ENCODE data around the gene AGAP1.
"Not testable (repeated sequence)": the region's sequence is repeated elsewhere in the genome, so short reads cannot be mapped to it uniquely, and the experiment has no call there.

The AGAP1 gene

GRCh38 chr2:236123716-236124115 lies 629.9 kb downstream of the AGAP1 start:
- no peak for DNase-seq (ENCODE audit: low read depth in 3 of 3)

- no peak for DNase-seq (ENCODE audit: low read depth in 3 of 3)
These were observed 630.5 kb downstream of the AGAP1 start for GRCh38 chr2:236124182-236124893.

- no peak for DNase-seq (ENCODE audit: low read depth in 3 of 3)
These were observed 631.7 kb downstream of the AGAP1 start for GRCh38 chr2:236125541-236125940.

- DNase-seq (ENCODE audit: low read depth in 3 of 3) = no peak
These were observed 633.2 kb downstream of the AGAP1 start for GRCh38 chr2:236127010-236127409.

GRCh38 chr2:236128321-236128720 lies 634.5 kb downstream of the AGAP1 start:
- DNase-seq (ENCODE audit: low read depth in 3 of 3) = no peak

GRCh38 chr2:236129935-236130334 lies 636.1 kb downstream of the AGAP1 start:
- no peak for DNase-seq (ENCODE audit: low read depth in 3 of 3)

GRCh38 chr2:236130349-236130998 lies 636.6 kb downstream of the AGAP1 start:
- DNase-seq (ENCODE audit: low read depth in 3 of 3) = no peak

GRCh38 chr2:236131073-236131692 lies 637.3 kb downstream of the AGAP1 start:
- DNase-seq (ENCODE audit: low read depth in 3 of 3) = no peak

GRCh38 chr2:236133410-236134012 lies 639.7 kb downstream of the AGAP1 start:
- DNase-seq (ENCODE audit: low read depth in 3 of 3) = no peak

GRCh38 chr2:236136538-236136937 lies 642.7 kb downstream of the AGAP1 start:
- no peak for DNase-seq (ENCODE audit: low read depth in 3 of 3)

- DNase-seq (ENCODE audit: low read depth in 3 of 3) = no peak
These were observed 643.2 kb downstream of the AGAP1 start for GRCh38 chr2:236137066-236137465.

GRCh38 chr2:236141616-236142015 lies 647.8 kb downstream of the AGAP1 start:
- not testable (repeated sequence) for DNase-seq (ENCODE audit: low read depth in 3 of 3)

GRCh38 chr2:236143811-236144210 lies 650.0 kb downstream of the AGAP1 start:
- no peak for DNase-seq (ENCODE audit: low read depth in 3 of 3)

GRCh38 chr2:236146436-236146835 lies 652.6 kb downstream of the AGAP1 start:
- no peak for DNase-seq (ENCODE audit: low read depth in 3 of 3)

- no peak for DNase-seq (ENCODE audit: low read depth in 3 of 3)
These were observed 661.6 kb downstream of the AGAP1 start for GRCh38 chr2:236155406-236155805.

GRCh38 chr2:236156095-236156859 lies 662.4 kb downstream of the AGAP1 start:
- DNase-seq (ENCODE audit: low read depth in 3 of 3) = no peak

- DNase-seq (ENCODE audit: low read depth in 3 of 3) = no peak
These were observed 663.0 kb downstream of the AGAP1 start for GRCh38 chr2:236156860-236157194.

GRCh38 chr2:236157366-236157765 lies 663.5 kb downstream of the AGAP1 start:
- DNase-seq (ENCODE audit: low read depth in 3 of 3) = no peak

GRCh38 chr2:236157815-236158498 lies 664.1 kb downstream of the AGAP1 start:
- no peak for DNase-seq (ENCODE audit: low read depth in 3 of 3)

- no peak for DNase-seq (ENCODE audit: low read depth in 3 of 3)
These were observed 665.3 kb downstream of the AGAP1 start for GRCh38 chr2:236158969-236159777.

- no peak for DNase-seq (ENCODE audit: low read depth in 3 of 3)
These were observed 665.9 kb downstream of the AGAP1 start for GRCh38 chr2:236159778-236160170.

Measured in stimulated activated CD4-positive, alpha-beta T cell treated with anti-CD3 and anti-CD28 coated beads, TNF-alpha, amount 100 ng/mL, for 48 hours (primary cell).